ENCODE measurements around the gene PTPRD.

DNA sequence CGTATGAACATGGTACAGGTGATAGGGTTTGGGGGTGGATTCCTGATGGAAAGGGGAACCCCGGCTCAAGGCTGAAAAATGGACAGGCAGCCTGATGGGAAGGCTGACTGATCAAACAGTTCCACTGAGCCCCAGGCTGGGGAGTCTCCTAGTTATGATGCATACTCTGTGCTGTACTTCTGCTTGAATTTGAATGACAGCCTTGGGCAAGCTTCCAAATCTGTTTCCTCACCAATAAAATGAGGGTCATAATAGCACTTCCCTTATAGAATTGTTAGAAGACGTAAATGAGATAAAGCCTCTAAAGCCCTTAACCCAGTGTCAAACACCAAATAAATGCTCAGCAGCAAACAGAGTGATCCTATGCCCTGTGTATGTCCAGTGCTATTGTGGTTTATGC is 2334.8 kb downstream of the PTPRD start:
- TF ChIP-seq, protein P1, sequence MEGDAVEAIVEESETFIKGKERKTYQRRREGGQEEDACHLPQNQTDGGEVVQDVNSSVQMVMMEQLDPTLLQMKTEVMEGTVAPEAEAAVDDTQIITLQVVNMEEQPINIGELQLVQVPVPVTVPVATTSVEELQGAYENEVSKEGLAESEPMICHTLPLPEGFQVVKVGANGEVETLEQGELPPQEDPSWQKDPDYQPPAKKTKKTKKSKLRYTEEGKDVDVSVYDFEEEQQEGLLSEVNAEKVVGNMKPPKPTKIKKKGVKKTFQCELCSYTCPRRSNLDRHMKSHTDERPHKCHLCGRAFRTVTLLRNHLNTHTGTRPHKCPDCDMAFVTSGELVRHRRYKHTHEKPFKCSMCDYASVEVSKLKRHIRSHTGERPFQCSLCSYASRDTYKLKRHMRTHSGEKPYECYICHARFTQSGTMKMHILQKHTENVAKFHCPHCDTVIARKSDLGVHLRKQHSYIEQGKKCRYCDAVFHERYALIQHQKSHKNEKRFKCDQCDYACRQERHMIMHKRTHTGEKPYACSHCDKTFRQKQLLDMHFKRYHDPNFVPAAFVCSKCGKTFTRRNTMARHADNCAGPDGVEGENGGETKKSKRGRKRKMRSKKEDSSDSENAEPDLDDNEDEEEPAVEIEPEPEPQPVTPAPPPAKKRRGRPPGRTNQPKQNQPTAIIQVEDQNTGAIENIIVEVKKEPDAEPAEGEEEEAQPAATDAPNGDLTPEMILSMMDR (conservative IDR thresholded peaks at IDR 0.05 in 1 of 2, IDR thresholded peaks at IDR 0.05 in 1 of 2; ENCODE audit: extremely low read depth in 1 of 2, insufficient read depth in 1 of 2, low read depth in 1 of 2, low read length in 2 of 2) = no peak
- no peak for TF ChIP-seq EZH2 (IDR thresholded peaks at IDR 0.05; ENCODE audit: borderline replicate concordance, low read length)
